Neural cell (in vitro differentiated cells): ENCODE data around the gene MAGEA11. TPM values are rescaled to one million over a fixed set of nuclear protein-coding genes. Genes with fewer than 3 reads are reported as not detected.
"Not testable (repeated sequence)": the region's sequence is repeated elsewhere in the genome, so short reads cannot be mapped to it uniquely, and the experiment has no call there.

ENCODE experiments used
- H2AFZ ChIP-seq: fragments of 200-600, 300-800 bp; sonication (generic), shearing (Covaris generic); 2 replicates; pipeline ENCODE4 v1.6.0; 2014; ENCODE audit warnings: low read depth, mild to moderate bottlenecking, antibody characterized with exemption, low read length, moderate library complexity
- H3F3A ChIP-seq: fragments of 200-600 bp; shearing (Covaris generic); 2 replicates; pipeline ENCODE4 v1.6.1; 2016; ENCODE audit warnings: mild to moderate bottlenecking, moderate library complexity, mixed read lengths, antibody characterized with exemption, low read length; ENCODE audit not compliant: insufficient read depth, poor library complexity, severe bottlenecking
- H3K27ac ChIP-seq: fragments of 200-600, 300-800 bp; sonication (generic), shearing (Covaris generic); 2 replicates; pipeline ENCODE4 v1.5.1; 2014; ENCODE audit warnings: mild to moderate bottlenecking, low read length, moderate library complexity
- H3K27me3 ChIP-seq: fragments of 300-800, 200-600 bp; sonication (generic), shearing (Covaris generic); 2 replicates; pipeline ENCODE4 v1.6.0; 2014; ENCODE audit warnings: mild to moderate bottlenecking, low read depth, low read length, moderate library complexity; ENCODE audit not compliant: insufficient read depth
- H3K36me3 ChIP-seq: fragments of 300-800, 200-600 bp; sonication (generic), shearing (Covaris generic); 2 replicates; pipeline ENCODE4 v1.5.1; 2014; ENCODE audit warnings: mild to moderate bottlenecking, antibody characterized with exemption, low read length, moderate library complexity; ENCODE audit not compliant: insufficient read depth
- H3K4me2 ChIP-seq: fragments of 300-800, 200-600 bp; sonication (generic), shearing (Covaris generic); 2 replicates; pipeline ENCODE4 v1.6.0; 2014; ENCODE audit warnings: mild to moderate bottlenecking, low read length
- H3K4me3 ChIP-seq: fragments of 300-800, 200-600 bp; sonication (generic), shearing (Covaris generic); 2 replicates; pipeline ENCODE4 v1.5.1; 2014; ENCODE audit warnings: mild to moderate bottlenecking, low read length, moderate library complexity
- H3K79me2 ChIP-seq: fragments of 200-600 bp; shearing (Covaris generic); replicated peaks from 2 replicates; pipeline ENCODE4 v1.6.0; 2014; ENCODE audit warnings: mild to moderate bottlenecking, low read length, moderate library complexity; ENCODE audit not compliant: insufficient read depth
- H3K9ac ChIP-seq: fragments of 300-800, 200-600 bp; sonication (generic), shearing (Covaris generic); 2 replicates; pipeline ENCODE4 v1.6.1; 2016; ENCODE audit warnings: mild to moderate bottlenecking, low read length, mixed read lengths
- H3K9me2 ChIP-seq: fragments of 200-600 bp; shearing (Covaris generic); 2 replicates; pipeline ENCODE4 v1.6.1; 2016; ENCODE audit warnings: mild to moderate bottlenecking, low read length, mixed read lengths; ENCODE audit not compliant: insufficient read depth
- H3K9me3 ChIP-seq: fragments of 200-600, 300-800 bp; sonication (generic), shearing (Covaris generic); 2 replicates; pipeline ENCODE4 v1.6.1; 2016; ENCODE audit warnings: mild to moderate bottlenecking, mixed run types, low read length, moderate library complexity, mixed read lengths
- H4K20me1 ChIP-seq: fragments of 200-600 bp; shearing (Covaris generic); 2 replicates; pipeline ENCODE4 v1.6.1; 2016; ENCODE audit warnings: mild to moderate bottlenecking, mixed run types; ENCODE audit not compliant: insufficient read depth
- CTCF ChIP-seq: fragments of 450-650 bp; IDR thresholded peaks from 2 replicates; pipeline ENCODE4 v1.5.1; 2014; ENCODE audit warnings: antibody characterized with exemption, mild to moderate bottlenecking, moderate library complexity; ENCODE audit not compliant: poor library complexity, severe bottlenecking
- EZH2 ChIP-seq: fragments of 200-600, 300-800 bp; shearing (Covaris generic), sonication (generic); IDR thresholded peaks from 2 replicates; pipeline ENCODE4 v1.6.1; 2014; ENCODE audit warnings: antibody characterized with exemption, low read length, borderline replicate concordance, mild to moderate bottlenecking; ENCODE audit not compliant: insufficient read depth, poor library complexity, severe bottlenecking
- MXI1 ChIP-seq: fragments of 450-650 bp; conservative IDR thresholded peaks from 2 replicates; pipeline ENCODE4 v1.6.1; 2014; ENCODE audit warnings: antibody characterized with exemption, mild to moderate bottlenecking; ENCODE audit not compliant: poor library complexity, severe bottlenecking
- POLR2AphosphoS5 ChIP-seq: IDR thresholded peaks from 2 replicates; pipeline ENCODE4 v1.6.1; 2012
- RAD21 ChIP-seq: fragments of 450-650 bp; conservative IDR thresholded peaks from 2 replicates; pipeline ENCODE4 v1.6.1; 2014; ENCODE audit warnings: antibody characterized with exemption, mild to moderate bottlenecking, moderate library complexity
- SMC3 ChIP-seq: fragments of 450-650 bp; conservative IDR thresholded peaks from 2 replicates; pipeline ENCODE4 v1.6.1; 2014; ENCODE audit warnings: antibody characterized with exemption, mild to moderate bottlenecking, moderate library complexity; ENCODE audit not compliant: poor library complexity
- TAF1 ChIP-seq: IDR thresholded peaks from 2 replicates; pipeline ENCODE4 v1.6.1; 2012; ENCODE audit warnings: low read depth
- polyA plus RNA-seq: library from polyadenylated mRNA; depleted of rRNA; stranded (reverse); fragments of >200 nt; gene quantifications from 2 replicates; pipeline ENCODE4 v1.2.3, GENCODE V29; 2014
- TF ChIP-seq, protein P1 (sequence below): IDR thresholded peaks from 2 replicates; pipeline ENCODE4 v1.6.1; 2012; ENCODE audit warnings: borderline replicate concordance

Gene MAGEA11
- polyA plus RNA-seq, 1 donor from 2014 or later: not detected

- H3K36me3 ChIP-seq: no peaks in the 10 kb centered on the region
- no peaks in the 10 kb centered on the region for H3F3A ChIP-seq
- no peaks in the 10 kb centered on the region for H3K9me3 ChIP-seq
- H3K27me3 ChIP-seq: no peaks in the 10 kb centered on the region
- TF ChIP-seq CTCF (no peak), RAD21 (no peak)
- TF ChIP-seq, protein P1, sequence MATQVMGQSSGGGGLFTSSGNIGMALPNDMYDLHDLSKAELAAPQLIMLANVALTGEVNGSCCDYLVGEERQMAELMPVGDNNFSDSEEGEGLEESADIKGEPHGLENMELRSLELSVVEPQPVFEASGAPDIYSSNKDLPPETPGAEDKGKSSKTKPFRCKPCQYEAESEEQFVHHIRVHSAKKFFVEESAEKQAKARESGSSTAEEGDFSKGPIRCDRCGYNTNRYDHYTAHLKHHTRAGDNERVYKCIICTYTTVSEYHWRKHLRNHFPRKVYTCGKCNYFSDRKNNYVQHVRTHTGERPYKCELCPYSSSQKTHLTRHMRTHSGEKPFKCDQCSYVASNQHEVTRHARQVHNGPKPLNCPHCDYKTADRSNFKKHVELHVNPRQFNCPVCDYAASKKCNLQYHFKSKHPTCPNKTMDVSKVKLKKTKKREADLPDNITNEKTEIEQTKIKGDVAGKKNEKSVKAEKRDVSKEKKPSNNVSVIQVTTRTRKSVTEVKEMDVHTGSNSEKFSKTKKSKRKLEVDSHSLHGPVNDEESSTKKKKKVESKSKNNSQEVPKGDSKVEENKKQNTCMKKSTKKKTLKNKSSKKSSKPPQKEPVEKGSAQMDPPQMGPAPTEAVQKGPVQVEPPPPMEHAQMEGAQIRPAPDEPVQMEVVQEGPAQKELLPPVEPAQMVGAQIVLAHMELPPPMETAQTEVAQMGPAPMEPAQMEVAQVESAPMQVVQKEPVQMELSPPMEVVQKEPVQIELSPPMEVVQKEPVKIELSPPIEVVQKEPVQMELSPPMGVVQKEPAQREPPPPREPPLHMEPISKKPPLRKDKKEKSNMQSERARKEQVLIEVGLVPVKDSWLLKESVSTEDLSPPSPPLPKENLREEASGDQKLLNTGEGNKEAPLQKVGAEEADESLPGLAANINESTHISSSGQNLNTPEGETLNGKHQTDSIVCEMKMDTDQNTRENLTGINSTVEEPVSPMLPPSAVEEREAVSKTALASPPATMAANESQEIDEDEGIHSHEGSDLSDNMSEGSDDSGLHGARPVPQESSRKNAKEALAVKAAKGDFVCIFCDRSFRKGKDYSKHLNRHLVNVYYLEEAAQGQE: no peak
- H4K20me1 ChIP-seq: no peaks in the 10 kb centered on the region
- no peaks in the 10 kb centered on the region for H3K9me2 ChIP-seq
- H3K4me2 ChIP-seq: no peak overlapping the region
- H3K27ac ChIP-seq: no peak overlapping the region
- no peaks in the 10 kb centered on the region for H3K79me2 ChIP-seq
- H3K9ac ChIP-seq: no peak overlapping the region
- H3K4me3 ChIP-seq: no peak overlapping the region
- no peak overlapping the region for H2AFZ ChIP-seq
These were observed 49.1 kb downstream of the MAGEA11 start for GRCh38 chrX:149760965-149761364.

GRCh38 chrX:149761858-149762674 lies 50.2 kb downstream of the MAGEA11 start:
- not testable (repeated sequence) for H3K27me3 ChIP-seq, H3K4me2 ChIP-seq, H3K27ac ChIP-seq, H3K9me3 ChIP-seq, H3K4me3 ChIP-seq, H4K20me1 ChIP-seq, H3K9me2 ChIP-seq, H3K9ac ChIP-seq, H2AFZ ChIP-seq, H3K79me2 ChIP-seq, H3F3A ChIP-seq, H3K36me3 ChIP-seq

DNA sequence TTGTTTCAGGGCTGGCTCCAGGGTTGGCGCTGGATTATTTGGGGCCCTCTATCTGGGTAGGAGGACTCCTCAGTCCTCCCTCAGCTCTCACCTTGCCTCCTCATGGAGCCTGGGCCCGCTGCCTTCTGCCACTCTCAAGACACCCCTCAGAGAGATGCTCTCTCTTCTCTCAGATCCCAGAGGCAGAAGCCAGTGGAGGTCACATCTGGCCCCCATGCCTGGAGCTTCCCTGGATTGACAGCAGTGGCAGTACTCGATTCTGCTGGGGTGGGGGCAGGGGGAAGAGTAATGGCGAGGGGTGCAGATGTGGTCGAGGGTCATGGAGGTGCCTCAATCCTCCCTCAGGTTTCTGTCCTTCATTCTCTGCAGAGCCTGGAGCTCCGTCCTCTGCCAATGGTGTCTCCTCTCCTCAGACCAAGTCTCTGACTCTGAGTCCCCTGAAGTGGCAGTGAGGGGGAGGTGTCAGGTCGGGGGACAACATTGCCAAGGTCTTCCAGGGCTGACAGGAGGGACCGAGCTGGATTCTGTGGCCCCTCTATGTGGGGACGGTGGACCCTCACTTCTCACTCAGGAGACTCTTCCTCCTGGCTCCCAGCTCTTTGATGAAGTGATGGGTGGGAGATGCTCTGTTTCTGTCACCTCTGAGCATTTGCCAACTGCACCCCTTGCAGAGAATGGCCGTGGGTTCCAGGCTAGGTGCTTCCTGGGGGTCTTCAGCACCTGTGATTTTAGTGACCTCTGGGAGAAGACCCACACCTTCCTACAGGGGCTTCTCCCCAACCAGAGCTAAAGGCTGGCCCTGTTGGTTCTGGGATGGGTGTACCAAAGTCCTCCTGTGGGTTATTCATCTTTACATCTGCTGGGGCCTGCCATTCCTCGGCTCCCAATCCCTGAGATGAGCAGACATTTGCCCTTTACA lies 51.1 kb downstream of the MAGEA11 start:
- Histone ChIP-seq H3K9ac (no peak overlapping the region), H3K79me2 (no peaks in the 10 kb centered on the region), H3K36me3 (no peaks in the 10 kb centered on the region), H3K4me2 (no peak overlapping the region), H3K27me3 (no peaks in the 10 kb centered on the region), H3K4me3 (no peak overlapping the region), H3K9me3 (no peaks in the 10 kb centered on the region), H2AFZ (no peak overlapping the region), H3K9me2 (no peaks in the 10 kb centered on the region), H3F3A (no peaks in the 10 kb centered on the region), H3K27ac (no peak overlapping the region), H4K20me1 (no peaks in the 10 kb centered on the region)
- TF ChIP-seq MXI1 (no peak), SMC3 (no peak), TAF1 (no peak), POLR2AphosphoS5 (no peak), EZH2 (no peak), RAD21 (no peak), CTCF (no peak)
- TF ChIP-seq, protein P1: no peak
